GM19351 (cell line): Measurements from ENCODE around the gene ZFHX2.

ENCODE experiments used
- ATAC-seq: cut with Tn5 transposase; IDR thresholded peaks from one replicate; pipeline ENCODE4 v1.9.1; 2021; ENCODE audit warnings: mild to moderate bottlenecking, moderate library complexity; ENCODE audit not compliant: unreplicated experiment

ZFHX2 gene

GRCh38 chr14:23523229-23524016, 28.1 kb downstream of the ZFHX2 start:
- ATAC-seq: no peak

DNA sequence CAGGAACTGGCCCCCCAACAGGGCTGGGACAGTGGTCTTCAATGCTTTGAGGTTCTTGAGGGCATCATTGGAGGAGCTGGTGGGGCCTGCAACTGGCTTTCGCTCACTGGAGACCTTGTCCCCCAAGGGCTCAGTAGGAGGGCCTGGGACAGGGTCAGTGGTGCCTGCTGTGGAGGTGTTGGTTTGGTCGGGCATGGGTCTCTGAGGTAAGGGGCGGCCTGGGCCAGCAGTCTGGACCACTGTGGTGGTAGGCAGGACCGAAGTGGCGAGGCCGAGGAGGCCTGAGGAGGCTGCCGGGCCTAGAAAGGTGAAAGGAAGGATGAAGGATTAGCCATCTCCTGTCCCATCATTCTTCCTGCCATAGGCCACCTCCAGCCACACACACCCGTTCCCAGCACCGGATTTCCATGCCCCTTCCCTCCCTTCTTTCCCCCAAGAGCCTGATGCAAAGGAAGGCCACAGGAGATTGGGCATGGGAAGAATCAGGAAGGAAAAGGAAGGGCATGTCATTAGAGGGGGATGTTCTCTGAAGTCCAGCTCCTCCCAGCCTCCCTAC, 28.8 kb downstream of the ZFHX2 start:
- ATAC-seq: no peak

- no peak for ATAC-seq
These were observed 29.6 kb downstream of the ZFHX2 start for GRCh38 chr14:23521785-23522640.

- ATAC-seq: no peak
These were observed 30.5 kb downstream of the ZFHX2 start for GRCh38 chr14:23520899-23521533.

DNA sequence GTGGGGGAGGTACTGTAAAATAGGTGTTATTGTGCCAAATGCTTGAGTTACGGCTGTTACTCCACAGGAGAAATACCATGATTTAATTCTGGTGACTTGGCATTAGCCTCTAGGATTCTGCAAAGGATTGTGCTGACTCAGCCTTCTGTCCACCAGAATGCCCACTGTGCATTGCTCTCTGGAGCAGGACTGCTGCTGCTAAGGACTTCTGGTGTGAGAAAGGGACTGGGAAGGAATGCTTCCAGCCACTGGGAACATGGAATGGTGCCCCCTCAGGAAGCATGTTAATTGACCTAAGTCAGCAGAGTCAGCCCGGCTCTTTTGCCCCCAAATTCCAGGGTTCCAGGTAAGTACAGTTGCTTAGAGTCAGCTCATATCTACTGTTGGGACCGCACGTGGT, 32.9 kb downstream of the ZFHX2 start:
- ATAC-seq: no peak

DNA sequence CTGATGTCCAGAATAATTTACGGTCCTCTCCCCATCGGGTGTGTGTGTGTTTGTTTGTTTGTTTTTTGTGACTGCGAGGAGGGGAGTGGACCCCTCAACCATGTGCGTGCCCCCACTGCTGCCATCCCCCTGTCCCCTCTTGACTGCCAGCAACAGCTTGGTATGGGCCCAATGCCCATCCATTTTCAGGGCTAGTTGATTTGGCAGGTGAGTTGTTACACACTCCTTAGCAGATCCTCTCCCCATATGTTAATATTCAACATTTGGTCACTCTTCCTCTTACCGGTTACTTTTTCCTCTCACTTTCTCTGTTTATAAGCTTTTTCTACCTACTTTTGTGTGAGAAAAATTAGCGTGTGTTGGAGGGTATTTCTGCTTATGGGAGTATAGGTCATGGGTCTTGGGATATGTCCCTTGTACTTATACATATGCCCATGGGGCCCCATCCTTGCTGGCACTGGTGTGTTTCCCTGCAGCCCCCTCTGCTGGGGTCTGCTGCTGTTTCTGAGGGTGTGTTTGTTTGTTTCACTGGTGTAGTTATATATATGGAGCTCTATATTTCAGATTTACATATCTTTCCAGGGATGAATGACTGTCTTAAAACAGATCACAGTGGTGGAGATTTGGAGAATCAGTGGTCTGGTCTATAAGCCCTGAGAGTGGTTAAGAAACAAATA, 33.8 kb downstream of the ZFHX2 start:
- no peak for ATAC-seq

- ATAC-seq: no peak
These were observed 37.0 kb downstream of the ZFHX2 start for GRCh38 chr14:23514644-23514957.

DNA sequence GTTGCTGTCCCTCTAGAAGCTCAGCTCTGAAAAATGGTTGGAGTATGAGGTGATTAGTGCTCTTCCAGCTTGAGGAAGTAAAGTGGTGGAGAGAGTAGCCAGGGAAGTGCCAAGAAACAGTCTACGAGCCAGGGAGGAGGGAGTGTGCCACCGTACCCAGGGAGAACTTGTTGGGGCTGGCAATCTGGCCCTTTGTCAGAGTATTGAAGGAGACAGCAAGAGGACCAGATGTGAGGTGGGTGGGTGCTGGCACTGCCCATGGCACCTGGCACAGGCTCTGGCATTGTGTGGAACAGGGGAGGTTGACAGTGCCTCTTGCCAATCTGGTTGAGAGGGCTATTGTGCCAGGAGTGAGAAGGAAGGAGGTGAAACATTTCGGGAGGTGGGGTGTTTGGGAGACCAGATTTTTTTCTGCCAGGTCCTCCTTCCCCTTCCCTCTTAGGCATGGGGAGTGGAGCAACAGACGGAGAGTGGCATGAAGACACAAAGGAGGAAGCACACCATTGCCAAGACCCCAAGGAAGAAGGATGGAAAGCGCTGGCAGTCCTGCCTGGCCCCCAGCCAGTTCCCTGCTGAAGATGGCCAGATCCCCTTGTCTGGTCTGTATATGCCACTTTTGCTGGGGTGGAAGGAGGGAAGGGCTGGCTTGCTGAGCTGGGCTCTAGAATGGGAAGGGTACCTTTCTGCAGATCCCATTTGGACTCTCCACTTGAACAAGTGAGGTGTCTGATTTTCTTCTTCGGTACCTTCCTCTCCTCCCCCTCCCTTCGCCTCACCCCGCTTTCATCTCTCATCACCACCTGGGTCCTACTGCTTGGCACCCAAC, 37.5 kb downstream of the ZFHX2 start:
- no peak for ATAC-seq

DNA sequence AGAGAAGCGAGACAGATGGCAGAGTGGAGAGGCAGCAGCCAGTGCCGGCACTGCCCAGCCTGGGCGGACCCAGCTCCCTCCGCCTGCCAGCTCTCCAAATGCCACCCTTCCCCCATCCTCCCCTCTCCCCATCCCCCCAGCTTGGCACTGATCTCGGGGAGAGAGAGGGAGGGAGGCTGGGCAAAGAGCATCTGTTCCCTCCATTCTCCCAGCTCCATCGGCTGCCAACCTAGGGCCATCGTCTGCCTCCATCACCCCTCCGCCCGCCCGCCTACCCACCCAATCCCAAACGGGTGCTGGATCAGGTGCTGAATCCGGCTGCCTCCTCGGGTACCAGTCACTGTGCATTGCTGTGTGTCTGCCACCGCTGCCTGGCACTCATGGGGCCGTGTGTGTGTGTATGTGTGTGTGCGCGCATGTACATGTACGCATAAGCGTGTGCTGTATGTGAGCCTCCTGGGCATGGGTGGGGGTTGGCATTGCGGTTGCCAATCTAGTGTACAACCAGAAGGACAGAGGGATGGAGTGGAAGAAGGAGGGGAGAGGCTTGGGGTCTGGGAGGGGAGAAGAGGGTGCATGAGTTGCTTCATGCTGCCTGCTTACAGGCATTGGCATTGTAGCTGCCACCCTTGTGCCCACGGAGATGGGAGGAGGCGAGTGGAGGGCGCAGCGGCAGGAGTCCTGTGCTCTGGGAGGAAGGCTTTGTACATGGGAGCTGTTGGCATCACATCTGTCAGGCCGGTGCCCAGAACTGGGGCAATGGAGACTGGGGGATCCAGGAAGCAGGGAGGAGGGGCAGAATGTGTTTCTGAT, 38.4 kb downstream of the ZFHX2 start:
- ATAC-seq: no peak

DNA sequence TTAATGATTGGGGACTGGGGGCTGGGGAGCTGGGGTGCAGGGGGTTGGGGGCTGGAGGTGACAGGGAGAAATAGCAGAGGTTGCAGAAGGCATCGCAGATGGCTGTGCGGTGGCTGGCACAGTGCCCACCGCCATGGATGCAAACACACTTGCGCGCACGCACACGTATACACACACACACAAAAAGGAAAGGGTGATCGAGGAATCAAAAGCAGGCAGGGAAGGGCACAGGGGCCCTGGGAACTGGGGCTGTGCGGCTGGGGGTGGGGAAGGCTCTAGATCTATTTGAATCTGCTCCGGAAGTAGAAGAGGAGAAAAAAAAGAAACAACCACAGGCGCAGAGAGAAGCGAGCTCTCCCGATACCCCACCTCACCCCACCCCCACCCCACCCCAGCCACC, 39.4 kb downstream of the ZFHX2 start:
- ATAC-seq: no peak

DNA sequence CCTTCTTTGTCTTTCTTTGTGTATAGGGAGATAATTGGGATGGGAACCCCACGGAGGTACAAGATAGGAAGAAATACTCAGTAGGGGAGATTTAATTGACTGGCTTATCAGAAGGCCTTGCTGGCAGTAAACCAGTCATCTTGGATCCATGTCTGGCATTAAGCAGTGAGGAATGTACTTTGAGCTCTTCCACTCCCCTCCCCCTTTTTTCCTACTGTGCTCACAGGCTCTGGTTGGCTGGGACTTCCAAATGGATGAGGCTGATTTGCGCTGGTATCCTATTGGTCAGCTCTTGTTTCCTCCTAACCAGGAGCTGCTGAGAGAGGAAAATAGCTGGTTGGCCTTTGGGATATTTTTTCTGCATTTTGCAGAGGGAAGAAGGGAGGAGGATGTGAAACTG, 57.3 kb downstream of the ZFHX2 start:
- ATAC-seq: no peak

DNA sequence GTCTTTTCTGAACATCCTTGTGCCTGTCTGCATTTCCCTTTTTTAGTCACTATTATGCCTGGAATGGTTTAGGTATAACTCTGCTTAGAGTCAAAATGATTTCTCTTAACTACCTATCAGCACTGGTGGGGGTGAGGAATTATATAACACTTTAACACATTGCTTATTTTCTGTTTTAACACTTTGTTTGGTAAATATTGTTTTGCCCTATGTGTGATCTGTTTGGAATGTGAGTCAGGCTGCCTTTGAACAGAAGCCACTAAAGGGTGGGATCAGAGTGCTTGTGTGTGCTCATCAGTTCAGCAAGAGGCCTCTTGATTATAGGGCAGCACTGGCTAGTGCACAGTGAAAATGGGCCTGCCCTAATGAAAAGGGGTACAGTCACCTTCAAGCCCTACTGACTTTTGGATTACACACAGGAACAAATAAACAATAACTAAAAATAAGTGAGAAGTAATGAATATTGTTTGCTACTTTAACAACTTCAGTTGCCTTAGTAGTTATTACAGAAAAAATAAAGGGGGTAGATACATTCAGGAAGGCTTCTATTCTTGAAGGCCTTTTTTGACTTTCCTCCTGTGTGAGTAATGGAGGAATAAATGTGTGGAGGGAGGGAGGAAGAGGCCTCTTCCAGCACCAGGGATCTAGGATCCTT, 58.8 kb downstream of the ZFHX2 start:
- no peak for ATAC-seq

DNA sequence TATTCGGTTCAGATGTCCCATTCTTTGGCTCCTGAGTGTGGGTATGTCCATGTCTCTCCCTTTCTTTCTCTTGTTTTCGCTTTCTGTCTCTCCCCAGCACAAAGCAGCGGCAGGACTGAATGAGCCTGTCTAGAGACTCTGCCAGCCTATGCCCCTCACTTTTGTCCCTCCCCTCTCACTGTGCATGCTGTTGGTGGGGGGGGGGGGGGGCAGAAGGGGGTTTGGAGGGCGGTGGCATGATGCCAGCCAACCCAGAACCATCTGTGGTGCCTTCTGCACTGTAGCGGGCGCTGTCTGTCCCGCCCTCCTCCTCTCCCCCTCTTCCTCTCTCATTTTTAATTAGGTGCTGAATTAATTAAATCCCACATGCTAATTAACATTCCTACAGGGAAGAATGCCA, 64.3 kb downstream of the ZFHX2 start:
- ATAC-seq: no peak

DNA sequence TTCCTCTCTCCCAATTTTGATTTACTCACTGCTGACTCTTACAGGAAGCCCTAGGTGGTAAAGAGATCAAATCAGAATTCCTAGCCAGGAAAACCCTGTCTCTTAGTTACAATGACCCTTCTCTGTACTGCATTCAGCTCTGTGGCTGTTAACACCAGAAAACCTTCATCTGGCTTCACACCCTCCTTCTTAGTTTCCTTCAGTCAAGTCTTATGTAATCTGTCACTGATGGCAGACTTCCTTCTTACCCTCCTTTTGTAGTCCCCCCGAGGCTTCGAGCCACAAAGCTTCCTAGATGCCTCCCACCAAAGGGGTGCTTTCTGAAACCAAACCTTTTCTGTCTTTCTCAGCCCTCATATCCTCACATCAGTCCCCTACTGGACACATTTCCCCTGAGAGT, 65.5 kb downstream of the ZFHX2 start:
- no peak for ATAC-seq

- no peak for ATAC-seq
These were observed 66.2 kb downstream of the ZFHX2 start for GRCh38 chr14:23485326-23485725.

GRCh38 chr14:23483236-23483854, 68.2 kb downstream of the ZFHX2 start:
- ATAC-seq: no peak

- ATAC-seq: no peak
These were observed 68.8 kb downstream of the ZFHX2 start for GRCh38 chr14:23482823-23483148.

- no peak for ATAC-seq
These were observed 69.4 kb downstream of the ZFHX2 start for GRCh38 chr14:23481979-23482822.
